Activated naive CD4-positive, alpha-beta T cell treated with anti-CD3 and anti-CD28 coated beads for 36 hours (primary cell): ENCODE data around the gene CCDC178. TPM values are rescaled to one million over a fixed set of nuclear protein-coding genes. Genes with fewer than 3 reads are reported as not detected.

ENCODE experiments used
- CTCF ChIA-PET: fragments of 350-600 bp; sonication (Branson Sonifier 250); formaldehyde crosslinking; loops from one replicate; lab custom pipeline; 2021; ENCODE audit warnings: antibody characterized with exemption; lab: Charles Lee
- DNase-seq: peaks from one replicate; pipeline ENCODE4 v3.0.0-alpha.2; 2020
- H3K27ac Mint-ChIP-seq: one replicate; pipeline ENCODE4 v1.8.0; 2021; ENCODE audit warnings: mild to moderate bottlenecking, mixed read lengths
- H3K27me3 Mint-ChIP-seq: one replicate; pipeline ENCODE4 v1.8.0; 2021; ENCODE audit warnings: low read depth, mixed read lengths
- H3K36me3 Mint-ChIP-seq: one replicate; pipeline ENCODE4 v1.8.0; 2021; ENCODE audit warnings: low read depth, mixed read lengths
- H3K4me1 Mint-ChIP-seq: one replicate; pipeline ENCODE4 v1.8.0; 2021; ENCODE audit warnings: low read depth, mixed read lengths
- H3K4me3 Mint-ChIP-seq: one replicate; pipeline ENCODE4 v1.8.0; 2021; ENCODE audit warnings: mild to moderate bottlenecking, moderate library complexity, mixed read lengths
- H3K9me3 Mint-ChIP-seq: one replicate; pipeline ENCODE4 v1.8.0; 2021; ENCODE audit warnings: mixed read lengths
- intact Hi-C: fragments of 100-400 bp; cut with micrococcal nuclease; formaldehyde crosslinking; loops from one replicate; pipeline ENCODE4 v1.15.1; 2023
- total RNA-seq, 2 experiments: library from RNA; stranded (reverse); gene quantifications; one replicate each; pipeline ENCODE4 v1.2.3, GENCODE V29; 2021

CCDC178 gene
- not detected for total RNA-seq

GRCh38 chr18:33440060-33441043 is at the start of gene CCDC178:
TSS of gene CCDC178 (minus strand) at chr18:33440721. CDS start at chr18:33412088, 28,633 bp downstream.
- CTCF ChIA-PET: no interaction called here
- Mint-ChIP-seq H3K36me3 (no peaks in the 10 kb centered on the region), H3K9me3 (peaks cover 3% of the 10 kb centered on the region), H3K27ac (no peak within 1 kb of the TSS), H3K4me1 (no peaks in the 10 kb centered on the region), H3K27me3 (peaks cover 24% of the 10 kb centered on the region), H3K4me3 (no peak within 1 kb of the TSS)
- no peak for DNase-seq
- intact Hi-C loops: no loop called here

GRCh38 chr18:33483908-33484307 is 43.4 kb upstream of the CCDC178 start:
- intact Hi-C loops: no loop called here
- CTCF ChIA-PET: no interaction called here
- Mint-ChIP-seq H3K27me3 (no peaks in the 10 kb centered on the region), H3K27ac (no peak overlapping the region), H3K4me3 (no peak overlapping the region), H3K9me3 (peaks cover 4% of the 10 kb centered on the region), H3K36me3 (no peaks in the 10 kb centered on the region), H3K4me1 (no peaks in the 10 kb centered on the region)
- DNase-seq: no peak

GRCh38 chr18:33472509-33472908 is 32.0 kb upstream of the CCDC178 start:
- no peak for DNase-seq
- CTCF ChIA-PET: no interaction called here
- intact Hi-C loops: no loop called here
- H3K4me1 Mint-ChIP-seq: no peaks in the 10 kb centered on the region
- no peak overlapping the region for H3K4me3 Mint-ChIP-seq
- H3K36me3 Mint-ChIP-seq: no peaks in the 10 kb centered on the region
- H3K9me3 Mint-ChIP-seq: peaks cover 2% of the 10 kb centered on the region
- no peak overlapping the region for H3K27ac Mint-ChIP-seq
- H3K27me3 Mint-ChIP-seq: no peaks in the 10 kb centered on the region

- DNase-seq: no peak
- Mint-ChIP-seq H3K9me3 (peaks cover 5% of the 10 kb centered on the region), H3K4me3 (no peak overlapping the region), H3K4me1 (no peaks in the 10 kb centered on the region), H3K27me3 (no peaks in the 10 kb centered on the region), H3K27ac (no peak overlapping the region), H3K36me3 (no peaks in the 10 kb centered on the region)
- CTCF ChIA-PET: no interaction called here
- intact Hi-C loops: no loop called here
Measured at GRCh38 chr18:33470216-33470615, 29.7 kb upstream of the CCDC178 start.

GRCh38 chr18:33469699-33470098 is 29.2 kb upstream of the CCDC178 start:
- Mint-ChIP-seq H3K27me3 (no peaks in the 10 kb centered on the region), H3K36me3 (no peaks in the 10 kb centered on the region), H3K4me1 (no peaks in the 10 kb centered on the region), H3K27ac (no peak overlapping the region), H3K4me3 (no peak overlapping the region), H3K9me3 (peaks cover 7% of the 10 kb centered on the region)
- DNase-seq: no peak
- intact Hi-C loops: no loop called here
- CTCF ChIA-PET: no interaction called here

GRCh38 chr18:33467531-33467930 is 27.0 kb upstream of the CCDC178 start:
- Mint-ChIP-seq H3K27me3 (no peaks in the 10 kb centered on the region), H3K4me3 (no peak overlapping the region), H3K9me3 (peaks cover 7% of the 10 kb centered on the region), H3K4me1 (no peaks in the 10 kb centered on the region), H3K27ac (no peak overlapping the region), H3K36me3 (no peaks in the 10 kb centered on the region)
- no peak for DNase-seq
- CTCF ChIA-PET: no interaction called here
- intact Hi-C loops: no loop called here

GRCh38 chr18:33466822-33467221 is 26.3 kb upstream of the CCDC178 start:
- intact Hi-C loops: no loop called here
- no peaks in the 10 kb centered on the region for H3K27me3 Mint-ChIP-seq
- CTCF ChIA-PET: no interaction called here
- no peak overlapping the region for H3K4me3 Mint-ChIP-seq
- DNase-seq: no peak
- peaks cover 9% of the 10 kb centered on the region for H3K9me3 Mint-ChIP-seq
- no peaks in the 10 kb centered on the region for H3K4me1 Mint-ChIP-seq
- no peak overlapping the region for H3K27ac Mint-ChIP-seq
- no peaks in the 10 kb centered on the region for H3K36me3 Mint-ChIP-seq

GRCh38 chr18:33460681-33461080 is 20.2 kb upstream of the CCDC178 start:
- DNase-seq: no peak
- H3K4me3 Mint-ChIP-seq: no peak overlapping the region
- H3K27ac Mint-ChIP-seq: no peak overlapping the region
- H3K27me3 Mint-ChIP-seq: no peaks in the 10 kb centered on the region
- no peaks in the 10 kb centered on the region for H3K4me1 Mint-ChIP-seq
- H3K36me3 Mint-ChIP-seq: no peaks in the 10 kb centered on the region
- intact Hi-C loops: no loop called here
- CTCF ChIA-PET: no interaction called here
- H3K9me3 Mint-ChIP-seq: peaks cover 6% of the 10 kb centered on the region

GRCh38 chr18:33459612-33460011 is 19.1 kb upstream of the CCDC178 start:
- no peak for DNase-seq
- no peak overlapping the region for H3K27ac Mint-ChIP-seq
- H3K27me3 Mint-ChIP-seq: no peaks in the 10 kb centered on the region
- no peak overlapping the region for H3K4me3 Mint-ChIP-seq
- H3K36me3 Mint-ChIP-seq: no peaks in the 10 kb centered on the region
- intact Hi-C loops: no loop called here
- H3K9me3 Mint-ChIP-seq: peaks cover 2% of the 10 kb centered on the region
- CTCF ChIA-PET: no interaction called here
- H3K4me1 Mint-ChIP-seq: no peaks in the 10 kb centered on the region

- H3K36me3 Mint-ChIP-seq: no peaks in the 10 kb centered on the region
- no peak for DNase-seq
- H3K27ac Mint-ChIP-seq: no peak overlapping the region
- H3K4me1 Mint-ChIP-seq: no peaks in the 10 kb centered on the region
- peaks cover 5% of the 10 kb centered on the region for H3K9me3 Mint-ChIP-seq
- peaks cover 3% of the 10 kb centered on the region for H3K27me3 Mint-ChIP-seq
- no peak overlapping the region for H3K4me3 Mint-ChIP-seq
- CTCF ChIA-PET: no interaction called here
- intact Hi-C loops: no loop called here
Measured at GRCh38 chr18:33446604-33447003, 6.1 kb upstream of the CCDC178 start.

- intact Hi-C loops: no loop called here
- Mint-ChIP-seq H3K27me3 (peaks cover 15% of the 10 kb centered on the region), H3K27ac (no peak overlapping the region), H3K4me3 (no peak overlapping the region), H3K9me3 (peaks cover 5% of the 10 kb centered on the region), H3K36me3 (no peaks in the 10 kb centered on the region), H3K4me1 (no peaks in the 10 kb centered on the region)
- DNase-seq: no peak
- CTCF ChIA-PET: no interaction called here
Measured at GRCh38 chr18:33444709-33445108, 4.2 kb upstream of the CCDC178 start.

GRCh38 chr18:33432857-33433256 is 7.7 kb downstream of the CCDC178 start:
- no peak overlapping the region for H3K4me3 Mint-ChIP-seq
- CTCF ChIA-PET: no interaction called here
- no peak overlapping the region for H3K27ac Mint-ChIP-seq
- H3K36me3 Mint-ChIP-seq: no peaks in the 10 kb centered on the region
- DNase-seq: no peak
- H3K27me3 Mint-ChIP-seq: no peaks in the 10 kb centered on the region
- H3K9me3 Mint-ChIP-seq: peaks cover 4% of the 10 kb centered on the region
- no peaks in the 10 kb centered on the region for H3K4me1 Mint-ChIP-seq
- intact Hi-C loops: no loop called here

- DNase-seq: no peak
- no peak overlapping the region for H3K4me3 Mint-ChIP-seq
- intact Hi-C loops: loop anchor here (1.0 kb wide), 1 partner anchor 36 kb away; no protein-coding TSS in a partner anchor
- no peaks in the 10 kb centered on the region for H3K27me3 Mint-ChIP-seq
- CTCF ChIA-PET: no interaction called here
- peaks cover 4% of the 10 kb centered on the region for H3K9me3 Mint-ChIP-seq
- no peak overlapping the region for H3K27ac Mint-ChIP-seq
- H3K4me1 Mint-ChIP-seq: no peaks in the 10 kb centered on the region
- H3K36me3 Mint-ChIP-seq: no peaks in the 10 kb centered on the region
Measured at GRCh38 chr18:33427549-33427948, 13.0 kb downstream of the CCDC178 start.
